IgD-negative memory B cell (primary cell): ENCODE results near the gene AMBRA1. TPM values are rescaled to one million over a fixed set of nuclear protein-coding genes. Genes with fewer than 3 reads are reported as not detected.

Experiments used
- H3K27ac Mint-ChIP-seq, 3 donors: one replicate each; pipeline ENCODE4 v1.8.0; 2020 to 2022; ENCODE audit warnings: mild to moderate bottlenecking in 3 of 3, mixed read lengths in 3 of 3, moderate library complexity in 1 of 3
- H3K27me3 Mint-ChIP-seq: one replicate; pipeline ENCODE4 v1.8.0; 2021; ENCODE audit warnings: mixed read lengths
- H3K36me3 Mint-ChIP-seq: one replicate; pipeline ENCODE4 v1.8.0; 2020; ENCODE audit warnings: mild to moderate bottlenecking, mixed read lengths
- H3K4me1 Mint-ChIP-seq, 3 donors: one replicate each; pipeline ENCODE4 v1.8.0; 2020 to 2022; ENCODE audit warnings: mixed read lengths in 3 of 3, mild to moderate bottlenecking in 1 of 3
- H3K4me3 Mint-ChIP-seq, 4 donors: one replicate each; pipeline ENCODE4 v1.8.0; 2020 to 2022; ENCODE audit warnings: mild to moderate bottlenecking in 4 of 4, mixed read lengths in 4 of 4, moderate library complexity in 3 of 4
- H3K9me3 Mint-ChIP-seq, 3 donors: one replicate each; pipeline ENCODE4 v1.8.0; 2020 to 2021; ENCODE audit warnings: mixed read lengths in 3 of 3, mild to moderate bottlenecking in 1 of 3
- polyA plus RNA-seq: library from polyadenylated mRNA; unstranded; fragments of 300-500 nt; fragmentation: Illumina TruSeq; gene quantifications from one replicate; pipeline ENCODE4 v1.2.3, GENCODE V29; 2021

AMBRA1 gene
- polyA plus RNA-seq, 1 donor from 2014 or later = 9.1 TPM

DNA sequence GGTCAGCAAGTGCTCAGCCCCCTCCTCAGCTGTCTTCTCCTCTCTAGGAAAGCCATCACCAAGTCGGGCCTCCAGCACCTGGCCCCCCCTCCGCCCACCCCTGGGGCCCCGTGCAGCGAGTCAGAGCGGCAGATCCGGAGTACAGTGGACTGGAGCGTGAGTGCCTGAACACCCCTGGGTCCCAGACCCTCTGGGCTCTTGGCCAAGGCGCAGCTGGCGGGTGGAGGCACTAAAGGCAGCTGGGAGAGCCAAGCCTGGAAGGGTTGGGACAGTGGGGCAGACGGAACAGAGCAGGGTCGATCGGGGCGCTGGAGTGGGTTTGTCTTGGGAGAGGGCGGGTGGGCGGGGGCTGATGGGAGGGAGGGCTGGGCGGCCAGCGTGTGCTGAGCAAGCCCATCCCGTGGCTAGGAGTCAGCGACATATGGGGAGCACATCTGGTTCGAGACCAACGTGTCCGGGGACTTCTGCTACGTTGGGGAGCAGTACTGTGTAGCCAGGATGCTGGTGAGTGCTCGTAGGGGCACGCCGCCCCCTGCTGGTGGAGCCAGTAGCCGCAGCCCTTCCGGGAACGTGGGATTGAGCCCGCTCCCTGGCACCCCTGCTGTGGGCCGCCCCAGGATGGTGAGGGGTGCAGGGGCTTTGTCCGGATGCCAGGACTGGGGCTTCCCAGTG, 226.4 kb downstream of the AMBRA1 start:
- H3K9me3 Mint-ChIP-seq = no peaks in the 10 kb centered on the region
- H3K27me3 Mint-ChIP-seq = no peaks in the 10 kb centered on the region
- H3K27ac Mint-ChIP-seq = no peak overlapping the region
- H3K4me3 Mint-ChIP-seq = no peak overlapping the region
- H3K36me3 Mint-ChIP-seq = no peaks in the 10 kb centered on the region
- peaks cover 0 to 7% (median 3%) of the 10 kb centered on the region in 3 donors for H3K4me1 Mint-ChIP-seq

DNA sequence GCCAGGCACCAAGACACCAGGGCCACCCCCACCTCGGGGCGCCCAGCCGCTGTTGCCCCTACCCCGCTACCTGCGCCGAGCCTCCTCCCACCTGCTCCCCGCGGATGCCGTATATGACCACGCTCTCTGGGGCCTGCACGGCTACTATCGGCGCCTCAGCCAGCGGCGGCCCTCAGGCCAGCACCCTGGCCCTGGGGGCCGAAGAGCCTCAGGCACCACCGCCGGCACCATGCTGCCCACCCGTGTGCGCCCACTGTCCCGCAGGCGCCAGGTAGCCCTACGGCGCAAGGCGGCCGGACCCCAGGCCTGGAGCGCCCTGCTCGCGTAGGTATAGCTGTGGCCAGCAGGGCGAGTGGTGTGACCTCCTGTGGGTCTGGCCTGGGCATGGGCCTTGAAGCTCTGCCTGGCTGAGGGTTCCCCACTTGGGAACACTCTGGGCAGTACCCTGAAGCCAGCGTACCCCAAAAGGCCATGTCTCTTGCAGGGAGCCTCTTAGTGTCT, 227.1 kb downstream of the AMBRA1 start:
- Mint-ChIP-seq H3K27ac (no peak overlapping the region), H3K36me3 (no peaks in the 10 kb centered on the region), H3K4me3 (no peak overlapping the region), H3K27me3 (no peaks in the 10 kb centered on the region), H3K9me3 (no peaks in the 10 kb centered on the region), H3K4me1 (peaks cover 0 to 8% (median 5%) of the 10 kb centered on the region in 3 donors)

DNA sequence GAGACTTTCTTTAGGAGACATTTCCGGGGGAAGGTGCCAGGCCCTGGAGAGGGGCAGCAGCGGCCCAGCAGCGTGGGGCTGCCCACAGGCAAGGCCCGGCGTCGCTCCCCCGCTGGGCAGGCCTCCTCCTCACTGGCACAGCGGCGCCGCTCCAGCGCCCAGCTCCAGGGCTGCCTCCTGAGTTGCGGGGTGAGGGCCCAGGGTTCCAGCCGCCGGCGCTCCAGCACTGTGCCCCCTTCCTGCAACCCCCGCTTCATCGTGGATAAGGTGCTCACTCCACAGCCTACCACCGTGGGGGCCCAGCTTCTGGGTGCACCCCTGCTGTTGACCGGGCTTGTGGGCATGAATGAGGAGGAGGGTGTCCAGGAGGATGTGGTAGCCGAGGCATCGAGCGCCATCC, 227.6 kb downstream of the AMBRA1 start:
- H3K27me3 Mint-ChIP-seq = no peaks in the 10 kb centered on the region
- peaks cover under 1 to 10% (median 6%) of the 10 kb centered on the region in 3 donors for H3K4me1 Mint-ChIP-seq

DNA sequence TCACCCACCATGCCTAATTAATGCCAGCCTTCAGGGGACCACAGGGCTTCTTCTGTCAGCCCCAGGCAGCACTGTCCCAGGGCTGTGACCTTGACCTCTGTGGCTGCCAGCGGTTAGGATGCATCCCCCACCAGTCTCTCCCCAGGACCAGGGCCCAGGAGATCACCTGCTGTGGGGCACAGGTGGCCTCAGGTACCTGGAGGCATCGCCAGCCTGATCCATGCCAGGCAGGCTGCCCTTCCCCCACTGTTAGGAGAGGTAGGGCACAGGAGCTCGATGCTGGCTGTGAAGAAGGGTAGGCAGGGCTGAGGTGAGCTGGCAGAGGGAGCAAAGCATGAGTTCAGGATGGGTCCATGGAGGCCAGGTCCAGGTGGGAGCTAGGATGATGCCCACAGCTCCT, 229.0 kb downstream of the AMBRA1 start:
- no peaks in the 10 kb centered on the region for H3K27me3 Mint-ChIP-seq
- H3K9me3 Mint-ChIP-seq = no peaks in the 10 kb centered on the region
- no peak overlapping the region for H3K27ac Mint-ChIP-seq
- H3K4me3 Mint-ChIP-seq = no peak overlapping the region
- peaks cover 7 to 15% (median 11%) of the 10 kb centered on the region in 3 donors for H3K4me1 Mint-ChIP-seq
- H3K36me3 Mint-ChIP-seq = no peaks in the 10 kb centered on the region

More for the DNA sequence above, 227.6 kb downstream of the AMBRA1 start:
- Mint-ChIP-seq H3K9me3 (no peaks in the 10 kb centered on the region), H3K27ac (no peak overlapping the region), H3K4me3 (no peak overlapping the region), H3K36me3 (no peaks in the 10 kb centered on the region)

DNA sequence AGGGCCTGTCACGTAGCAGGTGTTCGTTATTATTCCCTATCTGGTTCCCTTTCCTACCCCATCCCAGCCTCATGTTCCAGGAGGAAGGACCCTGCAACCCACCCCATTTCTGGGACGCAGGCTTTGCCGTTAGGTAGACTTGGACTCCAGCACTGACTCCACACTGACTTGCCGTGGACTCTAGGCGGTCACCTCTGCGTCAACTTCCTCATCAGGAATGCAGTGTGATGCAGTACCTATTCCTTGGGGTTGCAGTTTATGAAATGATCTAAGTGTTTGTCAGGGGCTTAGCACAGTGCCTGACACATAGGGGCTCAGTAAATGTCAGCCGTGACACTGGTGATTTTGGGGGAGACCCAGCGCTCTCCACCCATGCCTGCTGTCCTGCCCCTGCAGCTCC, 229.8 kb downstream of the AMBRA1 start:
- peak overlapping the region in 1 of 3 donors; percentile 64 for H3K27ac Mint-ChIP-seq
- H3K9me3 Mint-ChIP-seq = no peaks in the 10 kb centered on the region
- no peak overlapping the region for H3K4me3 Mint-ChIP-seq
- H3K4me1 Mint-ChIP-seq = peaks cover 7 to 11% (median 11%) of the 10 kb centered on the region in 3 donors
- H3K36me3 Mint-ChIP-seq = no peaks in the 10 kb centered on the region
- no peaks in the 10 kb centered on the region for H3K27me3 Mint-ChIP-seq

DNA sequence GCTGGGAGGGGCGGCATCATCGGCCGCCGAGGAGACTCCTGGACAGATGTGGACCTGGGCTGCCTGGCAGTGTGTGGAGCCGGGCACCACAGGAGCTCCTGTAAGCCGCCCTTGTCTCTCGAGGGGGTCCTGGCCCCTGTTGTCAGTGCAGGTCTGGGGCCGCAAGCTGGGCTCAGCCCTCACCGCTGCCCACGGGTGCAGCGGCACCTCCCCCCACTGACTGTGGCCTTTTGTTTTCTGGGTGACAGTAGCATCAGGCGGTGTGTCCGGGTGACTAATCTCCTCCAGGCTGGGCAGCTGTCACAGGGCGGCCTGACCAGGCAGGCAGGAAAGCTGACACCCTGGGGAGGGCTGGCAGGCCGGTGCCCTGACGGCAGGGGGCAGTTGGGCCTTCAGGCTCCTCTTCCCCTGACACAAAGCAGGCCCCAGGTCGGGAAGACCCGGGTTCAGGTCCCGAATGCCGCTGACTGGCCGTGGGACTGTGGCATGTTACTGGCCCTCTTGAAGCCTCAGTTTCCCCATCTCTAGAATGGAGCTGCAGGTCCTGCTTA, 230.3 kb downstream of the AMBRA1 start:
- Mint-ChIP-seq H3K9me3 (no peaks in the 10 kb centered on the region), H3K27ac (no peak overlapping the region), H3K4me3 (no peak overlapping the region), H3K27me3 (no peaks in the 10 kb centered on the region), H3K4me1 (peaks cover 7 to 11% (median 11%) of the 10 kb centered on the region in 3 donors), H3K36me3 (no peaks in the 10 kb centered on the region)

DNA sequence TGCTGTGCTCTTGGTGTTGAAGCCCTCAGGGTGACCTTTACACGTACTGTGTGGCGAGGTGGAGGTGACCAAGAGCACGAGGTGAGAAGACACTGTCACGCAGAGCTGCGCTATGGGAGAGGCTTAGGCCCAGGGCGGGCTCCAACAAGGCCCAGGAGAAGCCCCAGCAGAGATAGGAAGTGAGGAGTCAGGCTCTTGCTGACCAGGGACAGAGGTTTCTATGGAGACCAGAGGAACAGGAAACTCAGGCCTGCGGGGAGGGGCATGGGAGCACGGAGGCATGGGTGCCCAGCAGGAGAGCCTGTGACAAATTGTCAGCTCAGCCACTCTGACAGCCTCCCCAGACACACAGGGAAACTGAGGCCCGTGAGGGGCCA, 230.8 kb downstream of the AMBRA1 start:
- H3K27me3 Mint-ChIP-seq = no peaks in the 10 kb centered on the region
- H3K4me1 Mint-ChIP-seq = peaks cover 11% of the 10 kb centered on the region in 3 donors
- H3K36me3 Mint-ChIP-seq = no peaks in the 10 kb centered on the region
- H3K9me3 Mint-ChIP-seq = no peaks in the 10 kb centered on the region
- H3K27ac Mint-ChIP-seq = no peak overlapping the region
- peak overlapping the region in 1 of 4 donors; percentile 45 for H3K4me3 Mint-ChIP-seq

DNA sequence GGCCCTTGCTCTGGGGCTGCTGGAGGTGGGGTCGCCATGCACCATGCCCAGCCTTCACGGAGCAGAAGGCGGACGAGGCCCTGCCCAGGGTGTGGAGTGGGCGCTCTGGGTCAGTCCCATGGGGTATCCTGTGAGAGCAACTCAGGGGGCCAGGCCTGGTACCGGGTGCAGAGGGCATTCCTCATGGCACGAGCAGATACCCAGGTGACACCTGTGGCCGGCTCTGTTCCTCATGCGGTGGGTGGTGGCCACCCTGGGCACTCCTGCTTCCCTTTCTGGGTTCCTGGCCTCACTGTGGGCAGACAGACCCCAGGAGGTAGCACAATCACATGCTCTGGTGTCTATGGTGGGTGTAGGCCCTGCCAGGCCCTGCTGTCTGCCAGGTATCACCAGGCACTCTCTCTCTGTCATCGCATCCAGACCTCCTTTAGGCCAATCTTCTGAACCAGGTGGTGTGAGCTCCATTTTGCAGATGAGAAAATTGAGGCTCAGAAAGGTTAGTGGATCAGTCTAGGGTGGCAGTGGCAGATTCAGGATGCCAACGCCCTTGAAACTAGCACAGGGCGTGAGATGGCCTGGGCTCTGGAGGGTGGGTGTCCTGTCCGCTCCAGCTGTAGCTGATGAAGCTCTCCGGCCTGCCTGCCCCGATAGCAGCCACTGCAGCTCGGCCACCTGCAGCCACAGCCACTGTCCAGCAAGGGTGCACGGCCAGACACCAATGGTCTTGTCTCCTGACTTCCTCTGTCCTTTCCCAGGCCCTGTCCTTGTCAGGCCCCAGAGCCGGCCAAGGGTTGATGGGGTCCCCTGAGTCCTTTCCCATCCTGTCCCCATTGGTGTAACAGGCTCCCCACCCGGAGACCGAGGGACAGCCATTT, 231.4 kb downstream of the AMBRA1 start:
- Mint-ChIP-seq H3K4me3 (peak overlapping the region in 1 of 4 donors; percentile 60), H3K4me1 (peaks cover 11 to 13% (median 12%) of the 10 kb centered on the region in 3 donors), H3K9me3 (no peaks in the 10 kb centered on the region), H3K27ac (no peak overlapping the region), H3K27me3 (no peaks in the 10 kb centered on the region), H3K36me3 (no peaks in the 10 kb centered on the region)

DNA sequence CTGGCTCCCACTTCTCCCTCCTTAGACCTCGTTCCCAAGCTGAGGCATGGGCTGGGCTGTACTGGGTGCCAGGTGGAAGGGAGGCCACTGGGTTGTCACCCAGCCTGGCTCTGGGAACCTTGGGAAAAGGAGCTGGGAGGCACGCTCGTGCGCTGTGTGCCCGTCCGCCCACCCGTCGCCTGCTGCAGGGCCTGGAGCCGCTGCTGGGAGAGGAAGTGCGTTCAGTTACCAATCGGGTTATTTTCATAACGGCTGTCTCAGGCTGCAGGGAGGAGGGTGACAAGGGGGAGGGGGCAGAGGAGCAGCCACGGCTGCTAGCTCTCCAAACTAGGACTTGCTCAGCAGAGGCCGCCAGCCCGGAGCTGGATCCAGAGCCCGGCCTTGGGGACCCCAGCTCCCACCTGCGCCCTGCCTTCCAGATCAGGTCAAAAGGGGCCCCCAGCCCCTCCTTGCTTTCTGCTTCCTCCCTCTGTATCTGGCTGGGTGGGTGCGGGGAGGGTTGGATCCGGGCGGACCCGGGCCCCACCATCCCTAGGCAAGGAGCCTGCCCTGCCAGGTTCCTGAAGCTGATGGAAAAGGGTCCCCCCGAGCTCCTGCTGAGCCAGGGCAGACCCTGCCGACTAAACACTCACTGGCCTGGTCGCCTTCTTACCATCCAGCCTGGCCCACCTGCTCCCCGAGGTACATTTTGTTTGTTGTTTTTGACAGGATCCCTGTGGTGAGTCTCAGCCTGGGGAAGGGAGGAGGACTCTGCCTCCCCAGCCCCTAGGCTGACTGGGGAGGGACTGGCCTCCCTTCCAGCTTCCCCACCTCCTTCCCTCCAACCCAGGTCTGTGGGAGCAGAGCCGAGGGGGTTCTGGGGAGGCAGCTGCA, 232.3 kb downstream of the AMBRA1 start:
- Mint-ChIP-seq H3K27me3 (no peaks in the 10 kb centered on the region), H3K4me3 (peak overlapping the region; percentile 77 to 92 (median 84)), H3K27ac (peak overlapping the region in 2 of 3 donors; percentile 16 to 86), H3K36me3 (no peaks in the 10 kb centered on the region), H3K9me3 (no peaks in the 10 kb centered on the region), H3K4me1 (peaks cover 10 to 16% (median 11%) of the 10 kb centered on the region in 3 donors)

DNA sequence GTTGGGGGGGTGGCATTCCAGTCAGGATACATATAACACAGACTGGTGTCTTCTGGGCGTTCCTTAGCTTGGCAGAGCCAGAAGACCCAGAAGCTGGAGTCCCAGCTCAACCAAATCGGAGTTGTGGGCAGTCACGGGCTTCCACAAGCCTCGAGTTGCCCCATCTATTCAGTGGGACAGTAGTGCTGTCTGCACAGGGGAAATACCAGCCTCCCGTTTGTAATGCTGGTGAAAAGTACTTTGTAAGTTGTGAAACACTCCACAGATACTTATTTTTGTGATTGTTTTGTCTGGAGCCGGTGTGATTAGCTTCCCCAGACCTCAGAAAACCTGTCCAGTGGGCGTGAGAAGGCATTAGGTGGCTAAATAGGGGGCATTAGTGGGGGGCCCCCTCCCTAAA, 232.9 kb downstream of the AMBRA1 start:
- peak overlapping the region; percentile 77 to 92 (median 84) for H3K4me3 Mint-ChIP-seq
- no peaks in the 10 kb centered on the region for H3K27me3 Mint-ChIP-seq
- H3K4me1 Mint-ChIP-seq = peaks cover 10 to 18% (median 11%) of the 10 kb centered on the region in 3 donors
- H3K9me3 Mint-ChIP-seq = no peaks in the 10 kb centered on the region
- H3K36me3 Mint-ChIP-seq = no peaks in the 10 kb centered on the region
- H3K27ac Mint-ChIP-seq = peak overlapping the region in 2 of 3 donors; percentile 16 to 86

DNA sequence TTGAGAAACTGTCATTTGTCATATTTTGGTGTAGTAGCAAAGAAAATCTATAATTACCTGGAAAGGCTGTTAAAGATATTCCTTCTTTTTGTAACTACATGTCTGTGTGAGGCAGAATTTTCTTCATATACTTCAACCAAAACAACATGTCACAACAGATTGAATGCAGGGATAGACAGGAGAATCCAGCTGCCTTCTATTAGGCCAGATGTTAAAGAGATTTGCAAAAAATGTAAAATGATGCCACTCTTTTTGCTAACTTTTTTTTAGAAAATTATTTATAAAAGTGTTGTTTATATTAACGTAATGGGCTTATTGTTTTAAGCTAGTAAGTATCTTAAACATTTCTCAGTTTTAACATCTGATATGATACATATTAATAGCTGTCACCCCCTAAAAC, 233.9 kb downstream of the AMBRA1 start:
- Mint-ChIP-seq H3K36me3 (no peaks in the 10 kb centered on the region), H3K9me3 (no peaks in the 10 kb centered on the region), H3K4me1 (peaks cover 10 to 18% (median 11%) of the 10 kb centered on the region in 3 donors), H3K27ac (no peak overlapping the region), H3K27me3 (no peaks in the 10 kb centered on the region), H3K4me3 (peak overlapping the region in 1 of 4 donors; percentile 32)

DNA sequence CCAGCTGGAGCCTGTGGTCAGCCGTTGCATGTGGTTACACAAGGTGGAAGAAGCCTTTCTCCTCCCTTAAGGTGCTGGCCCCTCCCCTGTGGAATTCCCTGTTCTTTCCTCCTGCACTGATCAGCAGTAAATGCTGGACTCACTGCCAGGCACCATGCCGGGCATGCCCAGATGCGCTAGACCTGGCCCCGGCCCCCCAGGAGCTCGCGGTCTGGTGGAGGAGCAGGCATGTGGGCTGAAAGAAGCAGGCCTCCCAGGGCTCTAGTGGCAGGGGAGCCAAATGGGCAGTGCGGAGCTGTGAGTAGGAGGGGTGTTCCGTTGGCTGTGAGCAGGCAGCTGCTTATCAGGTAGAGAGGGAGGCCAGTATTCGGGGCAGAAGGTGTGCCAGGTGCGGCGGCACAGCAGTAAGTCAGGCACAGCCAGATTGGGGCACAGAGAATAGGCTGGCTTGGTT, 236.3 kb downstream of the AMBRA1 start:
- H3K27me3 Mint-ChIP-seq = no peaks in the 10 kb centered on the region
- peak overlapping the region in 1 of 3 donors; percentile 23 for H3K27ac Mint-ChIP-seq
- H3K4me3 Mint-ChIP-seq = peak overlapping the region in 1 of 4 donors; percentile 76
- H3K9me3 Mint-ChIP-seq = no peaks in the 10 kb centered on the region
- no peaks in the 10 kb centered on the region for H3K36me3 Mint-ChIP-seq
- peaks cover 14 to 21% (median 19%) of the 10 kb centered on the region in 3 donors for H3K4me1 Mint-ChIP-seq

DNA sequence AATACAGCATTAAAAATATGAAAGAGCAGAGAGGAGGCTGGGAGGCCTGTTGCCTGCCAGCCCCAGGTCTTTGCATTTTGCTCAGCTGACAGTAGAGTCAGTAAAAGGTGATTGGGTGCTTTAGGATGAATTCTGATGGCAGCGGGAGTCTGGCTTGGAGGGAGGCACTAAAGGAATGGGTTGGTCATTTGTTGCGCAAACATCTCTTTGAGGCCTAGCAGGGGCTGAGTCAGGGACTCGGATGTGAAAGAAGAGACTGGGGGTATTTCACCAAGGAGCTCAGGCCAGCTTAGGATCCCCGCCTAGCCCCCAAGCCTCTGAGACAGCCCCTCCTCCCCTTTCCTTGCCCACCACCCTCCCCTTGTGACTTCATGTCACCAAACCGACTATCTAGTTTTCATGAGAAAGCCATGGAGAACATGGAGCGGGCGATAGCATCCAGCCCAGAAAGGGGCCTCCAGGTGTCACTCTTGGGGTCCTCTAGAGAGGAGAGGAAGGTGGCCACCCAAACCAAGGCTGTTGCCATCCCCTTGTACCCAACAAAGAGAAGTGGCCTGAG, 236.8 kb downstream of the AMBRA1 start:
- Mint-ChIP-seq H3K36me3 (no peaks in the 10 kb centered on the region), H3K4me3 (no peak overlapping the region), H3K27me3 (no peaks in the 10 kb centered on the region), H3K9me3 (no peaks in the 10 kb centered on the region), H3K4me1 (peaks cover 12 to 21% (median 16%) of the 10 kb centered on the region in 3 donors), H3K27ac (peak overlapping the region in 1 of 3 donors; percentile 50)

DNA sequence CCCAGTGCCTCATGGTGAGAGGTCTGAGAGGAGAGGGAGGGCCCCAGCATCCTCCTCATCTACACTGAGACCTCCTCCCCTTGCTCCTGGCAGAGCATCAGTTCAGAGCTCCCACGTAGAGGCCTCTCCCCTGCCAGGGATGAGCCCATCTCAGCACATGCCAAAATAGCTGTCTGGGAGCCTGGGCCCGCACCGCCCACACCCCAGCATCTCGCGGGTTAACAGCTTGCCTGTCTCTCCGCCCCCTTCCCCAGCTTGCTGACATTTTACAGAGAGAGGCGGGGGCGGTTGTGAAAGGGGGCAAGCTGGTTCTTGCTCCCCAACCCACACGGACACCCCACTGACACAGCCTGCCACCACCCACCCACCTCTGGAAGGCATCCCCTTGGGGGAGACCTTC, 240.1 kb downstream of the AMBRA1 start:
- Mint-ChIP-seq H3K9me3 (no peaks in the 10 kb centered on the region), H3K4me1 (peaks cover 18 to 25% (median 19%) of the 10 kb centered on the region in 3 donors), H3K4me3 (no peak overlapping the region), H3K27ac (peak overlapping the region in 2 of 3 donors; percentile 50 to 53), H3K27me3 (no peaks in the 10 kb centered on the region), H3K36me3 (no peaks in the 10 kb centered on the region)
